Measurements from ENCODE around the gene TMEM205. TPM values are rescaled to one million over a fixed set of nuclear protein-coding genes. Genes with fewer than 3 reads are reported as not detected.
A peak's percentile ranks its signal among the peaks of the same experiment; 100 is the strongest.
"Not testable (repeated sequence)": the region's sequence is repeated elsewhere in the genome, so short reads cannot be mapped to it uniquely, and the experiment has no call there.

TMEM205 gene
- total RNA-seq, 1 donor from 2014 or later: 136 TPM

DNA sequence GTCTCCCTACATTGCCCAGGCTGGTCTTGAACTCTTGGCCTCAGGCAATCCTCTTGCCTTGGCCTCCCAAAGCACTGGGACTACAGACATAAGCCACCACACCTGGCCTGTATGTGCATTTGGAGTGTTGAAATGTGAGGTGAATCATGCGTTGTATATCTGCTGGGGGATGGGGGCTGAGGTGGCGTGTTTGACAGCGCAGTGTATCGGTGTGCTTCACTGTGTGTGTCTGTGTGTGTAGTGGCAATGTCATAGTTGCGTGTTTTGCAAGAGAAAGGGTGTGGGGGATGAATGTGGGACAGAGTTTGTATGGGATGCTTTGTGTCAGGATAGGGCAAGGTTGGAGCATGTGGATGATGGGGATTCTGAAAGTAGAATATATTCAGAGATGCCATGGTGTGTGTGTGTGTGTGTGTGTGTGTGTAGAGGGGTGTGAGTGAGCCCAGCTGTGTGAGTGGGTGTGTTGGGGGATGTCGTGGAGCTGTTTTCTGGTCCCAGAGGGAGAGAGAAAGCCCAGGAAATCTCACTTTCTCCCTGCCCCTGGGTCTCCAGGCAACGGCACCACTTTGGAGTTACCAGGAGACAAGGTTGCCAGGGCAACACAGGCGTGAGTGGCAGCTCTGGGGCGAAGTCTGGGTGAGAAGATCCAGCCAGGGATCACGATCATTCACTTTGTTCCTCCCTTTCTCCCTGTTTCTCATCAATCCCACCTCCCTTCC lies 27.3 kb upstream of the TMEM205 start:
- no peak for DNase-seq (ENCODE audit: low spot score)

DNA sequence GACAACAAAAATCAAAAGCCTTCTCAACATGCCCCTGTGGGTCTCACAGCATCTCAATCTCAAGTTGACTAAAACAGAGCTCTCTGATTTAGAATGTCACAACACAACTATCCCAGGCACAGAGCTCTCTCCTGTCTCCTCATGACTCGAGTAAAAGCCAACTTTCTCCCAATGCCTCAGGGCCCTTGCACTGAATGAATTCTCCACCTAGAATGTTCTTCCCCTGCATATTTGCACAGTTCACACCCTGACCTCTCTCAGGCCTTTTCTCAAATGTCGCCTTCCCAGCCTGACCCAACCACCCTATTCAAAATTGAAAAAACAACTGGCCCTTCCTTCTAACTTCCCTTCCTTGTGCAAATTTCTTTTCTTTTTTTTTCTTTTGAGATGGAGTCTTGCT lies 24.7 kb upstream of the TMEM205 start:
- DNase-seq (ENCODE audit: low spot score): no peak

- DNase-seq (ENCODE audit: low spot score): no peak
Observed at GRCh38 chr19:11367528-11367927, 21.5 kb upstream of the TMEM205 start.

DNA sequence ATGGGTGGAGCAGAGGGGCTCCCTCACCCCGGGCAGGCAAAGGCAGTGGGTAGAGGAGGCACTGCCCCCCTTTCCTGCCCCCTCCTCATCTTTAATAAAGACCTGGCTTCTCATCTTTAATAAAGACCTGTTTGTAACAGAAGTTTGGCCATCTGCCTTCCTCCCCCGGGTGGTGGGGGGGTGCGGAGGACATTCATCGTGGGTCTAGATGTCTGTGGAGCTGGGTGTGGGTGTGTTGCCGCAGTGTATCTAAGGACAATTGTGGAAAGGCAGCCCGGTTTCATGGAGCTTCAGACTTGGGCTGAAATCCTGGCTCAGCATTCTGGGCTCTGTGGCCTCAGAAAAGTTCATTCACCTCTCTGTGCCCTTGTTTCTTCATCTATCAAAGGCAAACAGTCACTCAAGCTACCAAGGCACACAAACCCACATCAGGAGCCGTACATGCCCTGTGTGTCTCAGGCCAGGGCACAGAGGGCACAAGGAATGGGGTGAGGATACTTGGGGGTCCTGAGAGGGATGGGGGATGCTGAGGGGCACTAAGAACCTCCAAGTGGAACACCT lies 19.6 kb upstream of the TMEM205 start:
- no peak for DNase-seq (ENCODE audit: low spot score)

GRCh38 chr19:11364935-11365334 lies 18.9 kb upstream of the TMEM205 start:
- DNase-seq (ENCODE audit: low spot score): no peak

- no peak for DNase-seq (ENCODE audit: low spot score)
Observed at GRCh38 chr19:11364296-11364904, 18.3 kb upstream of the TMEM205 start.

DNA sequence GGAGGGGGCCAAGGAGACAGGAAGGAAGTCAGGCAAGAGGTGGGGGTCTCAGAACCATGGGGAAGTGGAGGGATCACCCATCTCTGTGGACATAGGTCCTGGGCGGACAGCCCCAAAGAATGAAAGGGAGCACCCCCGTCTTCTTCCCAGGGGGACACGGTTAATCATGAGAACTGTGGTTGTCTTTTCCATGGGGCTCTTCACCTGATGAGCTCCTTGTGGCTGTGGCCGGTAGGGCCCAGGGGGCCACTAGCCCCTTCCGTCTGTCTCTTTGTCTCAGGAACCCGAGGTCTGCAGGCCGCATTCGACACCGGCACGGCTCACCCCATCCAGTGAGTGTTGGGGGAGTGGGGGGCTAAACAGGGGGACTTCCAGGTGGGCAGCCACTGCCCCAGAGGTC lies 17.8 kb upstream of the TMEM205 start:
- DNase-seq (ENCODE audit: low spot score): no peak

DNA sequence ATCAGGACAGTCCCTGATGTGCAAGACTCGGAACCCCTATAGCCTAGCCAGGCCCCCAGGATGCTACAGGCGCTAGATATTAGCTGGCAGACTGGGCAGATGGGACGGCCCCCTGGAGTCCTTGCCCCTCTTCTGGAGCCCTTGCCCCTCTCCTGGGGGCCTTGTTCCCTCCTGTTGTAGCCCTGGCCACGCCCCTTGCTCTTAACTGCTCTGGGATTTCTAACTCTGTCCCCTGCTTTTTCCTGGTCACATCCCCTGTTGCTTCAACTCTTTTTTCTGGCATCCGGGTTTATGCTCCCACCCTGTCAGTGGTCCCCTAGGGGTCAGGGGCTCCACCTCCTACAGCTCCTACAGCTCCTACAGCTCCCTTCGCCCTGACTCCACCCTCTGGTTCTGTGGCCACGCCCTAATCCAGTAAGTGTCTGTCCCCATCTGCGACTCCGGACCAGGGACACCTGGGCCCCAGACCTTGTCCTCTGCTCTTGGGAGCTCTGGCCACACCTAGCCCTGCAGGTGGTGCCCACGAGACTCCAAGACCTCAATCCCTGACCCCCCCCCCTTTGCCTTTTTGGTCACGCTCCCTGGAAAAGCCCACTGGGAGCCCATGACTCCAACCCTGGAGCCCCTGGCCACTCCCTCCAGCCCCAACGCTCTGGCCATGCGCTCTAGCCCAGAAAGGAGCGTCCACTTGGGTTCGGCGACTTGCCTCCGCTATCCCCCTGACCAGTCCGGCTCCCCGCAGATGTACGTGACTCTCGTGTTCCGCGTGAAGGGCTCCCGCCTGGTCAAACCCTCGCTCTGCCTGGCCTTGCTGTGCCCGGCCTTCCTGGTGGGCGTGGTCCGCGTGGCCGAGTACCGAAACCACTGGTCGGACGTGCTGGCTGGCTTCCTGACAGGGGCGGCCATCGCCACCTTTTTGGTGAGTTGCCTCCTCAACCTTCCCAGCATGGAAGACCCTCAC lies 16.0 kb upstream of the TMEM205 start:
- no peak for DNase-seq (ENCODE audit: low spot score)

GRCh38 chr19:11361037-11361770 lies 15.1 kb upstream of the TMEM205 start:
- DNase-seq (ENCODE audit: low spot score): peak; percentile 74

DNA sequence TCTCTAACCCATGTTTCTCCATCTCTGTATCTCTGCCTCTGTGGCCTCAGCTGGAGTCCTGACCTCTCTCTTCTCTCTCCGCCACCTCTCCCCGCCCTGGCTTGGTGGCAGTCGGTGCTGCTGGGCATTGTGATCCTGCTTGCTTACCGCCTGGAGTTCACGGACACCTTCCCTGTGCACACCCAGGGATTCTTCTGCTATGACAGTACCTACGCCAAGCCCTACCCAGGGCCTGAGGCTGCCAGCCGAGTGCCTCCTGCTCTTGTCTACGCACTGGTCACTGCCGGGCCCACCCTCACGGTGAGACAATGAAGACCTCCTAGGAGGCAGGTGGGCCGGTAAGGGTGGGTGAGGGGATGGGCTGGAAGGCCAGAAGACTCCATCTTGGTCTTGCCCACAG lies 13.4 kb upstream of the TMEM205 start:
- DNase-seq (ENCODE audit: low spot score): no peak

DNA sequence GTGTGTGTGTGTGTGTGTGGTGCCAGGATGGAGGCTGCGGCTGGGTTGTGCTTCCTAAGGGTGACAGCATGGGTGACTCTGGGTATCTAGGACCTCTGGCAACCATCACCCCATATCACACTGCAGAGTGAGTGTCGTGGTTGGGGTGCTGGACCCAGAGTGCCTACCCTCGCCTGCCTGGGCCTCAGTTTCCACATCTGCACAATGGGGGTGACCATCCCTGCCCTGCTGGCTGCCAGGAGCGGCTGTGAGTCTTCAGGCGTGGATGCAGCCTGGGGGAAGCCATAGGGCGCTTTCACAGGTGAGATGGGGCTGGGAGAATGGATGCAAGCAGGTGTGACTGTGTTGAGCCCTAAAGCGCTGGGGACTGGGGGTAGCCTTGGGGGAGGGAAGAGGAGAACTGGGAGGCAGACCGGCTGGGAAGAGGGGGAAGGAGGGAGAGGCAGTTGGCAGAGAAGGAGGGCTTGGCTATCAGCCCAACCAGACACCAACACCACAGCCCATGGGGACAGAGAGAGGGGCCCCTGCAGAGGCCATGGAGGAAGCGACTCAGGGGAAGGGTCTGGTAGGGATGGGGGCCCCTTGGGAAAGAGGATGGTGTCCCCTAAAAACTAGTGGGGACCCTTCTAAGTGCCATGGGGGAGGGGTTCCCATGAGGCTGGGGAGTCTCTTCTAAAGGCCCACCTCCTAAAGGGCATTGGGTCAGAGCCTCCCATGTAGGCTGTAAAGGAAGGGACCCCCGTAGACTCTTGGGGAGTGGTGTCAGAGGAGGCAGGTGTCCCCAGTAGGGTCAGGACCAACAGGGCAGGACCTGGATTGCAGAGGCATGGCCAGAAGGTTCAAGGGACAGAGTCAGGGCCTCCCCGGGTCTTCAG lies 10.8 kb upstream of the TMEM205 start:
- DNase-seq (ENCODE audit: low spot score): no peak

DNA sequence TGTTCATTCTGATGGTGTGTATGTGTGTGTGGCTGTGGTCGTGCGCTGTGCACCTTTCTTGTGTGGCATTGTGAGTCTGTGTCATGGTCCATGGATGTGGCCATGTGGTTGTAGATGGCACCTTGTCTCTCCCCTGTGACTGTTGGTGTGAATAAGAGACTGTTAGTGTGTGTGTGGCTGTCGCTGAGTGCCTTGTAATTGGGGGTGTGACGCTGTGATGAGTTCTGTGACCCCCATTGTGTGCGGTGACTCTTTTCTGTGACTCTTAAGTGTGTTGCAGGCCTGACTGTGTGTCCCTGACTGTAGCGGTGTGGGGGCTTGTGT lies 10.0 kb upstream of the TMEM205 start:
- DNase-seq (ENCODE audit: low spot score): no peak

GRCh38 chr19:11355160-11356073 lies 9.3 kb upstream of the TMEM205 start, which contains the start of gene PLPPR2:
Gene PLPPR2, plus strand, starts transcription at chr19:11355432. Its CDS starts 2,242 bp downstream, at chr19:11357674.
- peak; percentile 94 for DNase-seq (ENCODE audit: low spot score)

GRCh38 chr19:11354102-11354501 lies 8.0 kb upstream of the TMEM205 start:
- DNase-seq (ENCODE audit: low spot score): not testable (repeated sequence)

DNA sequence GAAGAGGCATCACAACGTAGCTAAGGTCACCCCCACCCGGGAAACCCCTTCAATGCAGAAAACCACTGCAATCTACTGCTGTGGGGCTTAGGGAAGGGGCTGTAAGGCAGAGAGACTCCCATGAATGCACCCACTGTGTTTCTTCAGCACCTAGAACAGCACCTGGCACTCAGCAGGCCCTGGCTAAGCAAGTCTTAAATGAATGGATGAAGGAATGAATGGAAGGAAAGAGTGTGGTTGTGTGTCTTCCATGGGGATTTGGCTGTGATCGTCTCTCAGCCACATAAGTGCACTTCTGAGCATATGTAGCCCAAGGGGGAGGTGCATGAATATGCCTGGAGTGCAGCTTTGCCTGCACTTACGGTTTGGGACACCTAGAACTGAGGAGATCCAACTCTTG lies 3.1 kb upstream of the TMEM205 start:
- DNase-seq (ENCODE audit: low spot score): no peak

DNA sequence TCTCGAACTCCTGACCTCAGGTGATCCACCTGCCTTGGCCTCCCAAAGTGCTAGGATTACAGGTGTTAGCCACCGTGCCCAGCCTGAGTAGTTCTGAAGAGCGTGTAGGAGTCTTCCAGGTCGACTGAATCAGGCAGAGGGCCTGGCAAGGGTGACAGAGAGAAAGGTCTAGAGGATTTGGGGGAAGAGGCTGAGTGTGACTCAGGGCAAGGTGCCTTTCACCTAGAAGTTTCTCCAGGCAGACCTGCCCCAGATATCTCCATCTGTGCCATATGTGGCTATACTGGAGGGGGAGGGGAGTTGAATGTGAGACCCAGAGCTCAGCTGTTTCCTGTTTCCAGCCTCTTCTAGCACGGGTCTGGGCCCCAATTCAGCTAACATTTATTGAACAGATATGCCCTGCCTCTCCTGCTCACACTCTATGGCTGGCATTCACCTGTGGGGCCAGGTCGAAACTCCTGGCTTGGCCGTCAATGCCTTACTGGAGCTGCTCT lies 1.5 kb upstream of the TMEM205 start:
- DNase-seq (ENCODE audit: low spot score): no peak

DNA sequence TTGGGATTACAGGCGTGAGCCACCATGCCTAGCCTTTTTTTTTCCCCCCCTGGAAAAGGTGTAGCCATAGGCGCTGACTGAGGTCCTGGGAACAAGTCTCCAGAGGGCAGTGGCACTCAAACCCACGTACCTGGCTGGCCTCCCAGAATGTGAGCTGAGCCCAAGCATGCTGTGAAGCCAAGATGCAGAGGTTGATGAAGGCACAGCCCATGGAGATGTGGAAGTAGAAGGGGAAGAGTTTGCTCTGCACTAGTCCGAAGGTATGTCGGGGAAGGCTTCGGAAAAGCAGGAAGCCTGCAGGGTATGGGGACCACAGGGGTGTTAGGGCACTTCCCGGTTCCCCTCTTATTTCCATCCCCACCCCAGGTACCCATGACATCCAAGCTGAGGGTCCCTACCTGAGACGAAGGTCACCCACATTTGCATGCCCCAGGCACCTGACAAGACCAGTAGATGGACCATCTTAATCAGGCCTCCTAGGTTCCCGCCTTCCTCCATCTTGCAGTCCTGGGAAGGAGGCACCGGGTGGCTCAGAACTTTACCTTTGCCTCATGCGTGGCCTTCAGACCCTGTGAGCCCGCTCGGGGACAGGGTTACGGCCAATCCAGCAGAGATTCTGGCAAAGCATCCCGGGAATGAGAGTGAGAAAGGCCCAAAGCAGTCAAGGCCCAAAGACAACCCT lies 805 bp downstream of the TMEM205 start:
- no peak for DNase-seq (ENCODE audit: low spot score)

- no peak for DNase-seq (ENCODE audit: low spot score)
Observed at GRCh38 chr19:11342429-11342828, 3.6 kb downstream of the TMEM205 start.

- DNase-seq (ENCODE audit: low spot score): not testable (repeated sequence)
Observed at GRCh38 chr19:11340099-11340467, 6.0 kb downstream of the TMEM205 start.
